ENCODE results near the gene CHRNA7.

The CHRNA7 gene

GRCh38 chr15:32067115-32067514 is 36.8 kb downstream of the CHRNA7 start:
- DNase-seq = no peak

DNA sequence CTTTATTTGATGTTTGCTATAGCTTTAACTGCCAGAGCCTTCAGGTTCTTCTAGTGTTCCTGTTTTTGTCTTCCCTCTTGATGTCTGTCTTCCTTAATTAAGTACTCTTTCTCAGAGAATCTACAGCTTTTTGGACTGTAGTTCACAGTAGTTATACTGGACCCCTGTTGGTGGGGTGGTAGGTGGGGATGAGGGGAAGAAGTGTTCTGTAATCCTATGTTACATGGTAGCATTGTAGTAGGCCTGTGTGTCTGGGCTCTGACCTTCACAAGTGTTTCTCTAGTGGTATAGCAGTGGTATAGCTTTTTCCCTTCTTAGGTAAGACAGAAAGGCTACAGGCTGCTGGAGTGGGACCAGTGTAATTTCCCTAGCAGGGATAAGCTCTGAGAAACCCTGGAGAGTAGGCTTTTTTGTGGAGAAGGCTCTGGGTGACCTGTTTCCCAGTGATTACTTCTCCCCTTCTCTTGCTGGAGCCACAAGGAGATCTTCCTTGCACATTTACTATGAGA is 59.6 kb downstream of the CHRNA7 start:
- no peak for DNase-seq

DNA sequence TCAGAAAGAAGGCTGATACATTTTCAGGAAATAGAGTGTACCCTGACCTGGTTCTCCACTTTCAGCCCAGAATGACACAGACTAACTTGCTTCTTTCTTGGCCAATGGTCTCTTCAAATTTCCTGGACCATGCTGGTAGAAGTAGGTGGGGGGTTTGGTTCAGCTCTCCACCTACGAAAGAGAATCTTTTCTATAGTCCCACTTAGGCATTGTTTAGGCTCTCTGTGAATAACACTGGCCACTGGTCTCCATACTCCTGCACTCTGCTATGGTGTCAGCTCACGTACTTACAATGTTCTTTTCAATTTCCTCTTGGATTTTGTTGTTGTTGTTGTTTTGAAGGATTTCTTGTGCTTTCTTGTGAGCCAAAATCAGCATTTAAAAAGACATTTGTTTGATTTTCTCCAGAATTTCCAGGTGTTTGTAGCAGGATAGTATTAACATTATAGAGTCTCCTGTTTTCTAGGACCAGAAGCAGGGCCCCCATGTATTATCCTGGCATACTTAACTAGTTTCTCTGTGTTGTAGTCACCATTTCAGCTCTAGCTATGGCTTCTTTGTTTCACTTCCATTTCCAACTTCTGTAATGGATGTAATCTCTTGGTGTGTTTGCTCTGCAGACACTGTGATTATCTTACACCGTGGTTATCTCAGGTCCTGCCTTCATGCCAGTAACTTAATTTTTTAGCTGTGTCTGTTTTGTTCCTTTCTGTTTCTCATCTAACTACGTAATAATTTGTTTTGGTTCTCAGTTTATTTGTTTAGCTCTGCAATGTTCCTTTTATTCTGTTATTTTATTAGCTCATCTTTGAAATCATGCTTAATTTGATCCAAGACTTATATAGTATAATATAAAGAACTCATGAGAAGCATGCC is 61.4 kb downstream of the CHRNA7 start:
- no peak for DNase-seq

- DNase-seq = no peak
Observed at GRCh38 chr15:32096213-32096612, 65.9 kb downstream of the CHRNA7 start.

DNA sequence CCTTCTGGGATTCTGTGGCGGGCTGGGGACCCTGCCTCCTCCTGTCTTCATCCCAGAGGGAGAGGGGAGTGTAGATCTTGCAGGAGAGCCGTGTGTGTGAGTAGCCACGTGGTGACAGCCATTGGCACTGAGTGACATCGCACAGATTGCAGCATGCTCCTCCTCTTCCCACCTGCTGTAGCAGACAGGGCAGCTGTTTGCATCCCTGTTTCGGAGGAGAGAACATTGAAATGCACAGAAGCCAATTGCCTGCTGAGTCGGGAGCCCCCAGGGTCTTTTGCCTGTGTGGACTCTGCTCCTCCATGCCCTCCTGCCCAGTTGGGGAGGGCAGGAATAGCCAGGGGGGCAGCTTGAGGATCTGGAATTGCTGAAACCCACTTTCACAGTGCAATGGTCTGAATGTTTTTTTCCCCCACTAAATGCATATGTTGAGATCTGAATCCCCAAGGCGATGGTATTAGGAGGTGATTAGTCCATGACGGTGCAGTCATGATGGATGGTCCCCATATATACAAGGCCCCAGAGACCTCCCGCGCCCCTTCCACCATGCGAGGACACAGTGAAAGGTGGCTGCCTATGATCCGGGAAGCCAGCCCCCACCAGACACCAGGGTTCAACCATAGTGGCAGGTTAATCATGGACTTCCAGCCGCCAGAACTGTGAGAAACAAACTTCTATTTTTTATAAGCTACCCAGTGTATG is 66.8 kb downstream of the CHRNA7 start:
- DNase-seq = no peak

DNA sequence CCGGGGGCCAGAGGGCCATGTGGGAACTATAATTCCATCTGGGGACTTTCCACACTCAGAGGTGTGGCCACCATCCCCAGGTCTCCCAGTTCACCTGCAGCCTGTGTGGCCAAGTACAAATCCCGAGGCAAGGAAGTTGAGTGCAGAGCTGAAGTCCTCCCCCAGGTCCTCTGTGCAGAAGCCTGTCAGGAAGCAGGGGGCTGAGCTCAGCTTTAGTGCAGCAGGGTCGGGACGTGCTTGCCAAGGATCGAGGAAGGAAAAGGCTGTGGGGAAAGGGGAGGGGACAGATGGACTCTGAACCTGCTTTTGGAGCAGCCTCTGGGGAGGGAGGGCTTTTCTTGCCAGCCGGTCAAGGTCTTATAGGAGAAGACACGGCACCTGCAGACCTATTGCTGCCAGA is 67.7 kb downstream of the CHRNA7 start:
- DNase-seq = no peak

- DNase-seq = no peak
Observed at GRCh38 chr15:32099097-32099785, 68.9 kb downstream of the CHRNA7 start.

GRCh38 chr15:32099956-32100684 is 69.8 kb downstream of the CHRNA7 start:
- no peak for DNase-seq

- no peak for DNase-seq
Observed at GRCh38 chr15:32104061-32104995, 74.0 kb downstream of the CHRNA7 start.

DNA sequence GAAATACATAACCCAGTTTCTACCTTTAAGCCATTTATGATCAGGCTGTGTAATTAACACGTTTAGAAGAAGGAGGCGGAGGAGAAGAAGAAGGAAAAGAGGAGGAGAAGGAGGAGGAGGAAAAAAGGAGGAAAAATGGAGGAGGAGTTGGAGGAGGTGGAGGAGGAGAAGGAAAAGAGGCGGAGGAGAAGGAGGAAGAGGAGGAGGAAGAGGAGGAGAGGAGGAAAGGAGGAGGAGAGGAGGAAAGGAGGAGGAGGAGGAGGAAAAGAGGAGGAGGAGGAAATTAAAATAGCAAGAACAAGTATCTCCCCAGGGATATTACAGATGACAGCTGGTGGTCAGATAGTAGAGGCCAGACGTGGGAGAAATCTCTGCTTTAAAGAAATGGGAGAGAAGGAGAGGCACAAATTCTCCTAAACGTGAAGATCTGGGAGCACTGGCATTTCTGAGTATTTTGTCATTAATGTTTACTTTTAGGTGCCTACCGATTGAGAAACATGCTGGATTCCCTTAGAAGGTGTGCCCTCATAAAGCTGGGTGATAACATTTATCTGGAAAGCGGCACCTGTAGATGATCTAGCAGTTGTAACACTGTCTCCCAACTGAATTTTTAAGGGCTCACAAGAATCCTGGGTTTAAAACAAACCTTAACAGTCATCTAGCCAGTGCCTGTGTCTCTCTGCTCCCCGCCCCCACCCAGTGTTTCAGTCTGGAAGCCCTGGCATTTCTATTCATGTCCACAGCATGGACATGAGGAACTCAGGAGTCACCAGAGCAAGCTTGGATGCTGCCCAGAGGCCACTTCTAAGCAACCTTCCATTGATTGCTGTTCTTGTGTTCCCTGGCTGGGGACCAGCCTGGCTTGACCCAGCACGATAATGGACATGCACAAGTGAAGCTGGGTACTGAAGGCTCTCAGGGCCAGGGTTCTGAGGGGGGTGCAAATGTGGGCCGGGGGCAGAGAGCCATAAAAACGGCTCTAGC is 75.2 kb downstream of the CHRNA7 start:
- peak in 3 of 56 donors; percentile 16 to 22 (median 19) for DNase-seq

DNA sequence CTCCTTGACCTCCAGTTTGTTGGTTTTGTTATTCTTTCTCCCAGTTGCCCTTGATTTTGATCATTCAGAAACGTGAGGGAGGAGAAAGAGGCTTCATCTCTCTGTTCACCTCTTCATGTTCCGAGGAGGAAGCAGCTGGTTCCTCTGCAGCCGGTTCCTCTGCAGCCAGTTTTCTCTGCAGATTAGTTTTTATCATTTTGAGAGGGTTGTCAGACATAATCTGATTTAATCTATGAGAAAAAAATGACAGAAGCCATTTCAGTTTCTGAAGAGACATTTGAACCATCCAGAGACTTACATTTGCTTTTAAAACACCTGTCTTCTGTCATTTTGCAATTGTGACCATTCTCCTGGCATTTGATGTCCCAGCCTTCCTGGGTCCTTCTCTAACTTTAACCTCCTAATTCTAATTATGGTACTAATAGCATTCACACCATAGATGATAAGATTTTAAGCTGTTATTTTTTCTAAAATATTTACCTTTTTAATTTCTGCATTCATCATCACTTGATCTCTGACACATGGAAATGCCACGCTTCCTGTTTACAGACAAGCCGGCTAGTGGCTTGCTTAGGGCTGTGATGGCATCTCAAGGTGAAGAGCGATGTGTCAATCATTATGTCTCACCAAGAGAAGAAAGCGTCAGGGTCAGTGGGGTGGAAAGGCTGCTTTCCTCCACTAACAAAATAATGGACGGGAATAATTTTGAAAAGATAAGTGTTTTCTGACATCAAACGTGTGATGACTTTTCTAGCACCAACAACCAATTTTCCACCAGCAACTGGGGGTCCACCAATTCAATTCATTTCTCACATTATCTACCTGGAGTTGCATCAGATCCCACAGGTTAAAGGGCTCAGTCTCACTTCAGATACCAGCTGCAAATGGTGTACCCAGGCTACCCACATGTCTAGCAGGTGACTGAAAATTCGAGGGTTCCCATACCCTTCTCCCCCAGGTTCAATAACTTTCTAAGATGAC is 76.4 kb downstream of the CHRNA7 start:
- DNase-seq = no peak

DNA sequence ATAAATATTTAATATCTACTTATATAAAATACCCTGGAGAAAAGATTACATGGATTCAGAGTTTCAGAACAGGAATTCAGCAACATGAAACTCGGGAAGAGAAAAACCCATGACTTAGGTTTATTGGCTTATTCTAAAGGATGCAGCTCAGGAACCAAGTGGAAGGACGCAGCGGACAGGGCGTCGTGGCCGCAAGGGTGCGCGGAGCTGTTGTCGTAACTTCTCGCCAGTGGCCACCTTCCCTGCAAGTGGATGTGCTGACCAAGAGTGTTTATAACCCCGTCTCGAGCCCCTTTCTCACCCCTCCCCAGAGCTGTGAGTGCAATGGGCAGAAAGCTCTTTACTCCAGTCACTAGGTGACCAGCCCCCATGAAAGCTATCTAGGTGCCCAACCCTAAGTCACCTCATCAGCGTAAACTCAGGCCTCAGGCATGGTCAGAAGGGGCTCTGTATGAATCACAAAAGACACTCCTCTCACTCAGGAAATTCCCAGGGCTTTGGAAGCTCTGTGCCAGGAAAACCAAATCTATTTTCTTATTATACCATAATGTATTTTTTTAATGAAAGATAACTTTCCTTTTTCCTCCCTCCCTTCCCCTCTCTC is 77.3 kb downstream of the CHRNA7 start:
- no peak for DNase-seq

DNA sequence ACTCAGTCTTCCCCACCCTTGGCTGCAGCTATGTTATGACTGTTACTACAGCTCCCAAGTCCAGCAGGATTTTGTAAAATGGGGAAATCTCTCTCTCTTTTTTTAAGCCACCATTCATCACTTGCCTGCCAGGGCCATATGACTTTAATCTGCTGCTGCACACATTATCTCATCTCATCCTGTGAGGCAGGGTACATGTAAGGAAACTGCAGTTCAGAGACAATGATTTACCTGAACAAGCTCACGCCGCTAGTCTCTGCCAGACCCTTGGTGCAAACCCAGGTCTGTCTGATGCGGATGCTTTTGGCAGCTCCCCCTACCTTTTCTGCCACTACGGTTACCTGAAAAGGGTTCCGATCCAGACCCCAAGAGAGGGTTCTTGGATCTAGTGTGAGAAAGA is 78.3 kb downstream of the CHRNA7 start:
- DNase-seq = no peak

GRCh38 chr15:32112101-32112500 is 81.8 kb downstream of the CHRNA7 start:
- DNase-seq = no peak

DNA sequence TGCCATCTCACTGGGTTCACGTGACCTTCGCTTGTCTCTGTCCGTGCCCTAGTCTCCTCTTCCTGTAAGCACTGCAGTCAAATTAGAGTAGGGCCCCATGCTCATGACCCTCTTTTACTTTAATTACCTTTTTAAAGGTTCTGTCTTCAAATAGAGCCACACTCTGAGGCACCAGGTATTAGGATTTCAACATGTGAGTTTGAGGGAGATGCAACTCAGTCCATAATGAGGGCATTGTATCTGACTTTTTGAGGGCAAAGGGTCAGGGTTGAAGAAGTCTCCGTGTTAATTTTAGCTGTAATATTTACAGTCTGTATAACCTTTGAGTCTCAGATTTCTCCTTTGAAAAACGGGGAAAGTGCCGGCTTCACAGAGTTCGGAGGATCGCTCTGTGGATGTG is 82.9 kb downstream of the CHRNA7 start:
- DNase-seq = no peak

DNA sequence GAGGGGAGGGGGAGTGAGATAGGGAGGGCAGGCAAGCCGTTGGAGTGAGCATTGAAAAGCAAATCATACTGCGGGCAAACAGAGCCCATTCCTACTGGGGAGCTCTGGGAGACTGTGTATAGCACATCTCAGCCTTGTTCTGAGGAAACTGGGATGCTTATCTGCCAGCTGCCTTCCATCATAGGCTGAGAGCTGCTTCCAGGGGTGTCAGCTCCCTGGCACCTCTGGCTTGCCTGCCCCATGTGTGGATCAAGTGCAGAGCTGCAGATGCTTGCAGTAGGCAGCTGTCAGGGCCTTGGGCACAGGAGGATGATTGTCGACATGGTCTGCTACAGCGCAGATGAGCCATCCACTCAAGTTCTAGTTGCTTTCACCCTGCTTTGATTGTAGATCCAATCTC is 86.8 kb downstream of the CHRNA7 start:
- DNase-seq = no peak

DNA sequence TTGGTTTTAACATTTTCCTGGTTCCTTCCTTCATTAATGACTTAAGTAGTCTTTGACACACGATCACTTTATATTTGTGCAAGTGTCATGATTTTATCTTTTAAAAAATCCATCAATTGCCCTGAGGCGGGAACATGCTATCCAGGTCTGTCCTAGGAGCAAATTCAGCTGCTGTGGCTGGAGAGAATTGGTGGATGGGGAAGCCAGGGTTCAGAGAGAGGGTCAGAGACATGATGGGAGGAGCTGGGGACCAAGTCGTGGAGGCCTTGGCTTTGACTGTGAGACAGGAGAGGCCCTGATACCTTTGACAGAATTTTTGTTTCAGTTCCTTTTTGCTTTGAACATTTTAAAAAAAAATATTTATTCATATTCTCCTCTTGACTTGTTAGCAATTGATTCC is 89.0 kb downstream of the CHRNA7 start:
- no peak for DNase-seq

Data from nucleus accumbens (tissue), 56 donors.